A549 (cell line): ENCODE results near the gene PPM1H. TPM values are rescaled to one million over a fixed set of nuclear protein-coding genes. Genes with fewer than 3 reads are reported as not detected.
A peak's percentile ranks its signal among the peaks of the same experiment; 100 is the strongest.

Source experiments
- ATAC-seq, 2 experiments: fragments of 200-7000 bp in 1 of 2; fragments of >200 bp in 1 of 2; cut with Nextera tagmentation in 1 of 2; cut with Tn5 transposase in 1 of 2; 3 replicates each; pipeline versions ENCODE4 v1.8.0 to v1.9.1; 2018 to 2020; ENCODE audit warnings: mild to moderate bottlenecking in 1 of 2, moderate library complexity in 1 of 2
- CTCF ChIA-PET: fragments of 300-600 bp; sonication (Branson Sonifier 250); formaldehyde crosslinking; extraction: SDS; loops from one replicate; lab custom pipeline; 2021; ENCODE audit warnings: antibody characterized with exemption, inconsistent platforms; lab: Yijun Ruan, JAX
- POLR2A ChIA-PET: fragments of 350-600 bp; formaldehyde crosslinking; extraction: SDS; loops from one replicate; lab custom pipeline; 2021; ENCODE audit warnings: antibody characterized with exemption, inconsistent platforms; lab: Yijun Ruan, JAX
- DNase-seq, 2 experiments: peaks; one replicate each; pipeline versions ENCODE4 v3.0.0 to v3.0.0-alpha.2; 2011 to 2016; ENCODE audit warnings: low read depth in 1 of 2, low spot score in 1 of 2
- FAIRE-seq: peaks from 2 replicates; lab custom pipeline; 2011; peaks lifted over from hg19 to GRCh38; lab: Jason Lieb, UNC
- H3K27ac ChIP-seq, 2 experiments: fragments of >200 bp; sonication (Bioruptor Twin); formaldehyde crosslinking; 3 replicates each; pipeline ENCODE4 v1.5.1; 2016 to 2017
- H3K4me1 ChIP-seq: fragments of >200 bp; sonication (Bioruptor Twin); formaldehyde crosslinking; 3 replicates; pipeline ENCODE4 v1.6.1; 2016
- H3K4me2 ChIP-seq: fragments of >200 bp; sonication (Bioruptor Twin); formaldehyde crosslinking; 3 replicates; pipeline ENCODE4 v1.6.1; 2016
- H3K4me3 ChIP-seq: fragments of >200 bp; sonication (Bioruptor Twin); formaldehyde crosslinking; 3 replicates; pipeline ENCODE4 v1.5.1; 2016
- H3K9me3 ChIP-seq: fragments of >200 bp; sonication (Bioruptor Twin); formaldehyde crosslinking; 3 replicates; pipeline ENCODE4 v1.6.1; 2016
- CEBPB ChIP-seq, 2 experiments: fragments of >200 bp in 1 of 2; sonication (Bioruptor Twin) in 1 of 2; formaldehyde crosslinking in 1 of 2; IDR thresholded peaks; 2 replicates each; pipeline ENCODE4 v1.6.1; 2012 to 2016
- CHD2 ChIP-seq: fragments of 150-350 bp; IDR thresholded peaks from 2 replicates; pipeline ENCODE4 v1.6.1; 2014; ENCODE audit warnings: low read length; ENCODE audit not compliant: partially characterized antibody
- EP300 ChIP-seq, 2 experiments: fragments of >200 bp; sonication (Bioruptor Twin); formaldehyde crosslinking; IDR thresholded peaks; 2 replicates in 1 of 2; 3 replicates in 1 of 2; pipeline ENCODE4 v1.6.1; 2016 to 2017
- FOSB ChIP-seq: fragments of 250-450 bp; sonication (Bioruptor Pico); IDR thresholded peaks from 2 replicates; pipeline ENCODE4 v1.5.0; 2020; ENCODE audit warnings: mild to moderate bottlenecking, moderate library complexity
- HOXB13 ChIP-seq: fragments of 250-450 bp; sonication (Bioruptor Pico); IDR thresholded peaks from 2 replicates; pipeline ENCODE4 v1.5.0; 2020; ENCODE audit warnings: low read depth, mild to moderate bottlenecking, moderate library complexity
- HOXB5 ChIP-seq: fragments of 250-450 bp; sonication (Bioruptor Pico); IDR thresholded peaks from 2 replicates; pipeline ENCODE4 v1.5.0; 2020; ENCODE audit warnings: mild to moderate bottlenecking, moderate library complexity
- JUNB ChIP-seq: fragments of >200 bp; sonication (Bioruptor Twin); formaldehyde crosslinking; IDR thresholded peaks from 2 replicates; pipeline ENCODE4 v1.6.1; 2016
- KDM1A ChIP-seq: fragments of 200-600 bp; sonication (generic); IDR thresholded peaks from 2 replicates; pipeline ENCODE4 v1.6.1; 2016; ENCODE audit warnings: low read depth, mild to moderate bottlenecking
- KDM5A ChIP-seq: fragments of 200-600 bp; sonication (generic); IDR thresholded peaks from 2 replicates; pipeline ENCODE4 v1.6.1; 2016; ENCODE audit warnings: antibody characterized with exemption, mild to moderate bottlenecking
- MAZ ChIP-seq: fragments of 150-350 bp; IDR thresholded peaks from 2 replicates; pipeline ENCODE4 v1.6.1; 2014; ENCODE audit warnings: antibody characterized with exemption, low read depth, low read length, borderline replicate concordance
- NPAS2 ChIP-seq: fragments of 250-450 bp; sonication (Bioruptor Pico); IDR thresholded peaks from 2 replicates; pipeline ENCODE4 v1.8.0; 2022; ENCODE audit warnings: mild to moderate bottlenecking, moderate library complexity, borderline replicate concordance
- PHF8 ChIP-seq: fragments of 200-600 bp; sonication (generic); IDR thresholded peaks from 2 replicates; pipeline ENCODE4 v1.6.1; 2016; ENCODE audit warnings: low read depth, mild to moderate bottlenecking, antibody characterized with exemption, moderate library complexity, borderline replicate concordance
- RCOR1 ChIP-seq: fragments of 150-350 bp; IDR thresholded peaks from 2 replicates; pipeline ENCODE4 v1.6.1; 2014; ENCODE audit warnings: antibody characterized with exemption, low read length, low read depth
- RFX5 ChIP-seq: fragments of 450-650 bp; IDR thresholded peaks from 2 replicates; pipeline ENCODE4 v1.7.1; 2014; ENCODE audit warnings: antibody characterized with exemption, mild to moderate bottlenecking, moderate library complexity
- SMC3 ChIP-seq: fragments of >200 bp; sonication (Bioruptor Twin); formaldehyde crosslinking; IDR thresholded peaks from 3 replicates; pipeline ENCODE4 v1.6.1; 2018; ENCODE audit warnings: inconsistent platforms
- TFCP2L1 ChIP-seq: fragments of 250-450 bp; sonication (Bioruptor Pico); IDR thresholded peaks from 2 replicates; pipeline ENCODE4 v1.5.0; 2021; ENCODE audit warnings: mild to moderate bottlenecking
- ZFP36 ChIP-seq: fragments of 450-650 bp; IDR thresholded peaks from 2 replicates; pipeline ENCODE4 v1.6.1; 2014; ENCODE audit warnings: borderline replicate concordance; ENCODE audit not compliant: partially characterized antibody
- ZNF302 ChIP-seq: fragments of 250-450 bp; sonication (Bioruptor Pico); IDR thresholded peaks from 2 replicates; pipeline ENCODE4 v1.9.0; 2021; ENCODE audit warnings: inconsistent platforms, mild to moderate bottlenecking, moderate library complexity
- WGBS: methylation state at CpG from one replicate; pipeline ENCODE4 v1.1.6; 2017; ENCODE audit errors: missing lambda C conversion rate; 5-methylcytosine and 5-hydroxymethylcytosine counted together
- polyA plus RNA-seq, 4 experiments: library from polyadenylated mRNA; depleted of rRNA in 3 of 4; stranded (reverse); fragments of >200 nt; fragmentation: RNase III in 1 of 4; extraction: RNeasy Plus Mini Kit Qiagen cat#74134 plus additional on column Dnase treatment in 1 of 4; gene quantifications; 2 replicates in 3 of 4; 3 replicates in 1 of 4; pipeline ENCODE4 v1.2.3, GENCODE V29; 2011 to 2017
- TF ChIP-seq, protein P1 (sequence below): fragments of >200 bp; sonication (Bioruptor Twin); formaldehyde crosslinking; IDR thresholded peaks from 3 replicates; pipeline ENCODE4 v1.6.1; 2016
- TF ChIP-seq, protein P2 (sequence below): fragments of 450-650 bp; IDR thresholded peaks from 2 replicates; pipeline ENCODE4 v1.6.1; 2014; ENCODE audit warnings: antibody characterized with exemption
- TF ChIP-seq, protein P3 (sequence below): IDR thresholded peaks from 2 replicates; pipeline ENCODE4 v1.6.1; 2012; ENCODE audit warnings: low read depth, borderline replicate concordance

The PPM1H gene
- polyA plus RNA-seq, 2 of the 4 experiments (the other 2 are of a cell fraction): 7.8 TPM

DNA sequence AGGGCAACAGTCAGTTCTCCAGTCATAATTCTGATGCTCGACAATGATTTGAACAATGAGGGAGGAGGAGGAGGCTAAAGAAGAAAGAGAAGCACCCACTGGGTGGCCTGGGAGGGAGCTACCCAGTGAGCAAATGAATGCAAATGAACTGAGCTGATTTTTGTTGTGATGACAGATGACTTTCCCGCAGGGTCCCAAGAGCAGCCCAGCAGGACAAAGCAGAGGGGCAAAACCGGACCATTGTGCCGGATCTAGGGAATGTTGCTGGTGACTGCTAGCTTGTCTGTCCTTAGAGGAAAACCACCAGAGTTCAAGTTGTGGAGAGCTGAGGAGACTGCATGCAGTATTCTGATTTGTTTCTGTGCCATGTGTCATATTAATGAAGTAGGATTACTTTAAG, 305.5 kb downstream of the PPM1H start (continued):
- no peak for TF ChIP-seq RCOR1

DNA sequence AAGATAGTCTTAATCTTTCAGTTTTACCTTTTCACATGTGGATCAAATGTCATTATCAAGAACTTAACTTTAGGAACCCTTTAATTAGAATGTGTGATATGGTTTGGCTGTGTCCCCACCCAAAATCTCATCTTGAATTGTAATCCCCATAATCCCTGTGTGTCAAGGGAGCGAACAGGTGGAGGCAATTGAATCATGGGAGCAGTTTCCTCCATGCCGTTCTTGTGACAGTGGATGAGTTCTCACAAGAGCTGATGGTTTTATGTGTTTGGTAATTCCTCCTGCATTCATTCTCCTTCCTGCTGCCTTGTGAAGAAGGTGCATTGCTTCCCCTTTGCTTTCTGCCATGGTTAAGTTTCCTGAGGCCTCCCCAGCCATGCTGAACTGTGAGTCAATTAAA, 307.8 kb downstream of the PPM1H start:
- DNase-seq (no peak), FAIRE-seq (no peak), ATAC-seq (no peak)
- no peak for TF ChIP-seq TFCP2L1
- no peak for TF ChIP-seq KDM5A
- TF ChIP-seq JUNB: no peak
- no peak for TF ChIP-seq SMC3
- TF ChIP-seq CHD2: no peak
- TF ChIP-seq, protein P1, sequence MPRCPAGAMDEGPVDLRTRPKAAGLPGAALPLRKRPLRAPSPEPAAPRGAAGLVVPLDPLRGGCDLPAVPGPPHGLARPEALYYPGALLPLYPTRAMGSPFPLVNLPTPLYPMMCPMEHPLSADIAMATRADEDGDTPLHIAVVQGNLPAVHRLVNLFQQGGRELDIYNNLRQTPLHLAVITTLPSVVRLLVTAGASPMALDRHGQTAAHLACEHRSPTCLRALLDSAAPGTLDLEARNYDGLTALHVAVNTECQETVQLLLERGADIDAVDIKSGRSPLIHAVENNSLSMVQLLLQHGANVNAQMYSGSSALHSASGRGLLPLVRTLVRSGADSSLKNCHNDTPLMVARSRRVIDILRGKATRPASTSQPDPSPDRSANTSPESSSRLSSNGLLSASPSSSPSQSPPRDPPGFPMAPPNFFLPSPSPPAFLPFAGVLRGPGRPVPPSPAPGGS: no peak
- no peak for TF ChIP-seq KDM1A
- no peak for TF ChIP-seq HOXB5 (CRISPR knock-in tag)
- TF ChIP-seq, protein P2, sequence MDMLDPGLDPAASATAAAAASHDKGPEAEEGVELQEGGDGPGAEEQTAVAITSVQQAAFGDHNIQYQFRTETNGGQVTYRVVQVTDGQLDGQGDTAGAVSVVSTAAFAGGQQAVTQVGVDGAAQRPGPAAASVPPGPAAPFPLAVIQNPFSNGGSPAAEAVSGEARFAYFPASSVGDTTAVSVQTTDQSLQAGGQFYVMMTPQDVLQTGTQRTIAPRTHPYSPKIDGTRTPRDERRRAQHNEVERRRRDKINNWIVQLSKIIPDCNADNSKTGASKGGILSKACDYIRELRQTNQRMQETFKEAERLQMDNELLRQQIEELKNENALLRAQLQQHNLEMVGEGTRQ: no peak
- TF ChIP-seq NPAS2 (CRISPR knock-in tag): no peak
- no peak for TF ChIP-seq RCOR1
- no peak for TF ChIP-seq MAZ
- TF ChIP-seq, protein P3, sequence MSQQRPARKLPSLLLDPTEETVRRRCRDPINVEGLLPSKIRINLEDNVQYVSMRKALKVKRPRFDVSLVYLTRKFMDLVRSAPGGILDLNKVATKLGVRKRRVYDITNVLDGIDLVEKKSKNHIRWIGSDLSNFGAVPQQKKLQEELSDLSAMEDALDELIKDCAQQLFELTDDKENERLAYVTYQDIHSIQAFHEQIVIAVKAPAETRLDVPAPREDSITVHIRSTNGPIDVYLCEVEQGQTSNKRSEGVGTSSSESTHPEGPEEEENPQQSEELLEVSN: no peak
- TF ChIP-seq PHF8: no peak
- TF ChIP-seq ZFP36: no peak
- TF ChIP-seq EP300 (IDR thresholded peaks at IDR 0.05): no peak
- no peak for TF ChIP-seq CEBPB (IDR thresholded peaks at IDR 0.05)
- TF ChIP-seq RFX5: no peak
- TF ChIP-seq ZNF302: no peak
- TF ChIP-seq FOSB (CRISPR knock-in tag): no peak
- ChIA-PET CTCF (interaction anchor here (1.1 to 2.0 kb wide), 5 partner anchors 9 to 189 kb away, joined by 3 to 7 read pairs (median 4); no protein-coding TSS in a partner anchor), POLR2A (no interaction called here)
- WGBS: 92% methylated on average over 2 of the region's 2 CpGs
- Histone ChIP-seq H3K4me1 (peaks cover 17% of the 10 kb centered on the region), H3K4me3 (no peak overlapping the region), H3K27ac (peak overlapping the region in 1 of 2 experiments; percentile 8; a peak in 1 of 6 replicates), H3K4me2 (no peak overlapping the region), H3K9me3 (no peaks in the 10 kb centered on the region)

DNA sequence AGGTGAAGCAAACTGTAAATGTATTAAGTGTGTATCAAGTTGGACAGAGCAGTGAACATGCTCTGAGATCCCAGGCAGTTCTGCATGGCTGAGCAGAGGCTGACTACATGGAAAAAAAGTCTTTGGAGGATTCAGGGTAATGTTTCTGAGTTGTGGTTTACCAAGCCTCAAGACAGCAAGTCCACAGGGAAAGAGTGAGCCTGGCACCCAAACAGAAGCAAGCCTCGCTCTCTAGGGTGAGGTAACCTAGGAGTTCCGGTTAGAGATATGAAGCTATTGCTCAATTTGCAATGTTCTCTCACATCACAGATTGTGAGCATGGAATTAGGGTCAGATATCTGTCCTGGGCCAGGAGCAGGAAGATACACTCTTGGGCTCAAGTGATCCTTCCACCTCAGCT, 309.7 kb downstream of the PPM1H start:
- H3K4me1 ChIP-seq: peaks cover 5% of the 10 kb centered on the region
- H3K27ac ChIP-seq: peak overlapping the region in 1 of 2 experiments; percentile 62; a peak in 3 of 6 replicates
- WGBS: 93% methylated on average over 2 of the region's 2 CpGs
- POLR2A ChIA-PET: no interaction called here
- H3K4me2 ChIP-seq: no peak overlapping the region
- no peak for DNase-seq
- CTCF ChIA-PET: interaction anchor here (0.6 to 0.7 kb wide), 2 partner anchors 22 to 169 kb away, joined by 3 read pairs; no protein-coding TSS in a partner anchor
- H3K4me3 ChIP-seq: no peak overlapping the region
- ATAC-seq: no peak; a peak in 1 of 6 replicates
- no peaks in the 10 kb centered on the region for H3K9me3 ChIP-seq
- FAIRE-seq: no peak
- TF ChIP-seq CEBPB (IDR thresholded peaks at IDR 0.05) (0 out of 4 replicates have a peak, but pooled peaks of 1 of the 2 experiments have one; percentile 32), HOXB13 (CRISPR knock-in tag) (no peak)
